Activated naive CD8-positive, alpha-beta T cell treated with anti-CD3 and anti-CD28 coated beads, Interleukin-2, amount 10 ng/mL, durations not matched to agents 7 days and 5 days (primary cell): ENCODE data around the gene MYPN. TPM values are rescaled to one million over a fixed set of nuclear protein-coding genes. Genes with fewer than 3 reads are reported as not detected.
A peak's percentile ranks its signal among the peaks of the same experiment; 100 is the strongest.

Experiments used
- ATAC-seq: fragments of 150-1000 bp; cut with Tn5 transposase; one replicate; pipeline ENCODE4 v1.10.0; 2021; ENCODE audit warnings: low read depth, moderate library complexity
- POLR2A ChIA-PET: fragments of 350-600 bp; sonication (Branson Sonifier 250); formaldehyde crosslinking; loops from one replicate; lab custom pipeline; 2021; ENCODE audit warnings: antibody characterized with exemption; lab: Charles Lee
- DNase-seq: peaks from one replicate; pipeline ENCODE4 v3.0.0; 2021
- H3K27ac Mint-ChIP-seq: one replicate; pipeline ENCODE4 v1.8.0; 2022; ENCODE audit warnings: mild to moderate bottlenecking, mixed read lengths
- H3K27me3 Mint-ChIP-seq: one replicate; pipeline ENCODE4 v1.8.0; 2022; ENCODE audit warnings: mild to moderate bottlenecking, moderate library complexity, mixed read lengths
- H3K36me3 Mint-ChIP-seq: one replicate; pipeline ENCODE4 v1.8.0; 2021; ENCODE audit warnings: mild to moderate bottlenecking, mixed read lengths
- H3K4me1 Mint-ChIP-seq: one replicate; pipeline ENCODE4 v1.8.0; 2021; ENCODE audit warnings: mixed read lengths
- H3K4me3 Mint-ChIP-seq: one replicate; pipeline ENCODE4 v1.8.0; 2022; ENCODE audit warnings: mild to moderate bottlenecking, moderate library complexity, mixed read lengths
- H3K9me3 Mint-ChIP-seq: one replicate; pipeline ENCODE4 v1.8.0; 2021; ENCODE audit warnings: mixed read lengths
- total RNA-seq, 2 experiments: library from RNA; stranded (reverse); gene quantifications; one replicate each; pipeline ENCODE4 v1.2.3, GENCODE V29; 2021

Gene MYPN
- total RNA-seq, 2 experiments from 2014 or later = not detected

- Mint-ChIP-seq H3K27me3 (peaks cover 17% of the 10 kb centered on the region), H3K36me3 (no peaks in the 10 kb centered on the region), H3K9me3 (no peaks in the 10 kb centered on the region), H3K4me1 (no peaks in the 10 kb centered on the region), H3K27ac (no peak overlapping the region), H3K4me3 (no peak overlapping the region)
- DNase-seq (no peak), ATAC-seq (no peak)
- POLR2A ChIA-PET = interaction anchor here (0.6 to 1.1 kb wide), 3 partner anchors 120 to 611 kb away, joined by 3 to 5 read pairs (median 4); partner anchors contain the start of genes HNRNPH3 and PBLD
Measured at GRCh38 chr10:68212721-68213352, 103.5 kb downstream of the MYPN start.

GRCh38 chr10:68218786-68219185, 109.5 kb downstream of the MYPN start:
- Mint-ChIP-seq H3K36me3 (no peaks in the 10 kb centered on the region), H3K9me3 (no peaks in the 10 kb centered on the region), H3K4me3 (no peak overlapping the region), H3K27me3 (peaks cover 3% of the 10 kb centered on the region), H3K27ac (no peak overlapping the region), H3K4me1 (no peaks in the 10 kb centered on the region)
- ATAC-seq = no peak
- POLR2A ChIA-PET = no interaction called here
- no peak for DNase-seq

- no peak overlapping the region for H3K4me3 Mint-ChIP-seq
- H3K36me3 Mint-ChIP-seq = no peaks in the 10 kb centered on the region
Measured at GRCh38 chr10:68221196-68221595, 111.9 kb downstream of the MYPN start.

GRCh38 chr10:68222391-68222790, 113.1 kb downstream of the MYPN start:
- DNase-seq (no peak), ATAC-seq (no peak)
- H3K9me3 Mint-ChIP-seq = no peaks in the 10 kb centered on the region
- H3K27ac Mint-ChIP-seq = no peak overlapping the region
- no peak overlapping the region for H3K4me3 Mint-ChIP-seq
- POLR2A ChIA-PET = interaction anchor here (0.7 kb wide), 1 partner anchor 134 kb away, joined by 5 read pairs; no protein-coding TSS in a partner anchor
- no peaks in the 10 kb centered on the region for H3K4me1 Mint-ChIP-seq
- peaks cover 6% of the 10 kb centered on the region for H3K27me3 Mint-ChIP-seq
- no peaks in the 10 kb centered on the region for H3K36me3 Mint-ChIP-seq

More at GRCh38 chr10:68221196-68221595, 111.9 kb downstream of the MYPN start:
- no peak for ATAC-seq
- Mint-ChIP-seq H3K27ac (no peak overlapping the region), H3K4me1 (no peaks in the 10 kb centered on the region), H3K27me3 (peaks cover 3% of the 10 kb centered on the region), H3K9me3 (no peaks in the 10 kb centered on the region)
- POLR2A ChIA-PET = no interaction called here
- no peak for DNase-seq

- peaks cover 11% of the 10 kb centered on the region for H3K27me3 Mint-ChIP-seq
- POLR2A ChIA-PET = no interaction called here
- no peaks in the 10 kb centered on the region for H3K36me3 Mint-ChIP-seq
- DNase-seq (no peak), ATAC-seq (no peak)
- no peaks in the 10 kb centered on the region for H3K4me1 Mint-ChIP-seq
- H3K9me3 Mint-ChIP-seq = no peaks in the 10 kb centered on the region
- H3K27ac Mint-ChIP-seq = no peak overlapping the region
- H3K4me3 Mint-ChIP-seq = no peak overlapping the region
Measured at GRCh38 chr10:68223535-68224165, 114.4 kb downstream of the MYPN start.

GRCh38 chr10:68224810-68225209, 115.5 kb downstream of the MYPN start:
- POLR2A ChIA-PET = no interaction called here

GRCh38 chr10:68230268-68230667, 121.0 kb downstream of the MYPN start:
- DNase-seq = no peak
- ATAC-seq = no peak
- no peak overlapping the region for H3K27ac Mint-ChIP-seq
- no peaks in the 10 kb centered on the region for H3K9me3 Mint-ChIP-seq
- POLR2A ChIA-PET = interaction anchor here (1.0 kb wide), 1 partner anchor 102 kb away, joined by 4 read pairs; the partner anchor contains the start of gene HNRNPH3
- no peaks in the 10 kb centered on the region for H3K36me3 Mint-ChIP-seq
- no peak overlapping the region for H3K4me3 Mint-ChIP-seq
- H3K4me1 Mint-ChIP-seq = peaks cover 6% of the 10 kb centered on the region
- peaks cover 48% of the 10 kb centered on the region for H3K27me3 Mint-ChIP-seq

More at GRCh38 chr10:68224810-68225209, 115.5 kb downstream of the MYPN start:
- H3K4me1 Mint-ChIP-seq = no peaks in the 10 kb centered on the region
- no peaks in the 10 kb centered on the region for H3K9me3 Mint-ChIP-seq
- no peak overlapping the region for H3K27ac Mint-ChIP-seq
- H3K36me3 Mint-ChIP-seq = no peaks in the 10 kb centered on the region
- no peak overlapping the region for H3K4me3 Mint-ChIP-seq
- ATAC-seq = no peak
- peaks cover 23% of the 10 kb centered on the region for H3K27me3 Mint-ChIP-seq
- no peak for DNase-seq

- Mint-ChIP-seq H3K9me3 (no peaks in the 10 kb centered on the region), H3K27ac (no peak overlapping the region), H3K27me3 (peaks cover 48% of the 10 kb centered on the region), H3K4me3 (peak overlapping the region; percentile 72), H3K4me1 (peaks cover 6% of the 10 kb centered on the region), H3K36me3 (no peaks in the 10 kb centered on the region)
- POLR2A ChIA-PET = interaction anchor here (1.0 kb wide), 1 partner anchor 101 kb away, joined by 4 read pairs; the partner anchor contains the start of gene HNRNPH3
- peak; percentile 69 for DNase-seq
- ATAC-seq = peak; percentile 88
Measured at GRCh38 chr10:68231106-68231816, 122.0 kb downstream of the MYPN start.

GRCh38 chr10:68231817-68232251, 122.5 kb downstream of the MYPN start, which contains the start of gene ATOH7:
ATOH7 (minus strand) TSS chr10:68232113; CDS start chr10:68231677, 436 bp downstream.
- no peaks in the 10 kb centered on the region for H3K9me3 Mint-ChIP-seq
- peak within 1 kb of the TSS; percentile 72 for H3K4me3 Mint-ChIP-seq
- DNase-seq (no peak), ATAC-seq (no peak)
- H3K36me3 Mint-ChIP-seq = no peaks in the 10 kb centered on the region
- peaks cover 48% of the 10 kb centered on the region for H3K27me3 Mint-ChIP-seq
- peaks cover 6% of the 10 kb centered on the region for H3K4me1 Mint-ChIP-seq
- no peak within 1 kb of the TSS for H3K27ac Mint-ChIP-seq
- POLR2A ChIA-PET = no interaction called here

- Mint-ChIP-seq H3K4me1 (peaks cover 6% of the 10 kb centered on the region), H3K27me3 (peaks cover 48% of the 10 kb centered on the region), H3K9me3 (no peaks in the 10 kb centered on the region), H3K4me3 (no peak overlapping the region), H3K36me3 (no peaks in the 10 kb centered on the region), H3K27ac (no peak overlapping the region)
- POLR2A ChIA-PET = no interaction called here
- DNase-seq (no peak), ATAC-seq (no peak)
Measured at GRCh38 chr10:68233046-68233445, 123.8 kb downstream of the MYPN start.

GRCh38 chr10:68235111-68235510, 125.8 kb downstream of the MYPN start:
- no peak overlapping the region for H3K4me3 Mint-ChIP-seq
- no peaks in the 10 kb centered on the region for H3K36me3 Mint-ChIP-seq
- no peaks in the 10 kb centered on the region for H3K9me3 Mint-ChIP-seq
- no peak overlapping the region for H3K27ac Mint-ChIP-seq
- POLR2A ChIA-PET = no interaction called here
- peaks cover 6% of the 10 kb centered on the region for H3K4me1 Mint-ChIP-seq
- ATAC-seq (no peak), DNase-seq (no peak)
- peaks cover 30% of the 10 kb centered on the region for H3K27me3 Mint-ChIP-seq

GRCh38 chr10:68235581-68235980, 126.3 kb downstream of the MYPN start:
- DNase-seq (no peak), ATAC-seq (no peak)
- POLR2A ChIA-PET = interaction anchor here (1.2 kb wide), 1 partner anchor 97 kb away, joined by 4 read pairs; the partner anchor contains the start of genes HNRNPH3 and PBLD
- Mint-ChIP-seq H3K4me3 (no peak overlapping the region), H3K4me1 (peaks cover 6% of the 10 kb centered on the region), H3K27ac (no peak overlapping the region), H3K36me3 (no peaks in the 10 kb centered on the region), H3K9me3 (no peaks in the 10 kb centered on the region), H3K27me3 (peaks cover 27% of the 10 kb centered on the region)

- Mint-ChIP-seq H3K27me3 (peaks cover 17% of the 10 kb centered on the region), H3K36me3 (no peaks in the 10 kb centered on the region)
Measured at GRCh38 chr10:68237173-68237572, 127.9 kb downstream of the MYPN start.

More at GRCh38 chr10:68237173-68237572, 127.9 kb downstream of the MYPN start:
- no peaks in the 10 kb centered on the region for H3K4me1 Mint-ChIP-seq
- DNase-seq (no peak), ATAC-seq (no peak)
- H3K27ac Mint-ChIP-seq = no peak overlapping the region
- POLR2A ChIA-PET = no interaction called here
- no peak overlapping the region for H3K4me3 Mint-ChIP-seq
- no peaks in the 10 kb centered on the region for H3K9me3 Mint-ChIP-seq
